ENCODE data around the gene PRICKLE4. TPM values are rescaled to one million over a fixed set of nuclear protein-coding genes. Genes with fewer than 3 reads are reported as not detected.
A peak's percentile ranks its signal among the peaks of the same experiment; 100 is the strongest.

The PRICKLE4 gene
- total and polyA plus RNA-seq, 5 experiments from 2014 or later: not detected

DNA sequence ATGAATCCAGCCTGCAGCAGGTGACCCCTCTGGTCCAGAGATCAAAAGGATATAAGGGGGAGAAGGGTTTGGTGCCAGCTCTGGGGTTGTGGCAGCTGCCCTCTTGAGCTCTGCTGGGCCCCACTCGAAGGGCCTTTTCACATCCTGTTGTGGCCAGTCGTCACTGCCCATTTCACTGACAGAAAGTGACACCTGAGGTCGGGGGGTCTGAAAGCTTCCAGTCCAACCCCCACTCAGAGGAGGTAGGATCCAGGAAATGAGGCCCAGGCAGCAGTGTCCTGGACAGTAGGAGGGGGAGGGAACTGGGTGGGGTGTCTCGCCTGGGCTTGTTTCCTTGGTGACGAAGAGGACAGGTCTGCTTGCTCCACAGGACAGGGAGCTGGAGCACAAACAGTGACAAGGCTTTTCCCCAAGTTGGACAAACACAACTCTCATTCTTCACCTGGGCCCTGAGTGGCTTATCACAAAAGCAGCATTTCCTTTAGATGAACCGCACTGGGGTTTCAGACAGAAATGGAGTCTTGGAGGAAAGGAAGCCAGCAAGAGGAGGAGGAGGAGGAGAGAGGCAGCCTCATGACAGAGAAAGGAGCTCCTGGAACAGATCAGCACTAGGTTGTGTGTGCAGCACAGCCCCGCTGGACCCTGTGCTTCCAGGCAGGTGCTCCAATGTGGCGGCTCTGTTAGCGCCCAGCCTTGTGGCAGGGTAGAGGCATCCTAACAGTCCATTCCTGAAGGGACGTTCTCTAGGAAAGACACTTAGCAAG lies 11.9 kb upstream of the PRICKLE4 start:
- POLR2A ChIA-PET: interaction anchor here (0.6 kb wide), 1 partner anchor 359 kb away, joined by 3 read pairs; no protein-coding TSS in a partner anchor
- no peaks in the 10 kb centered on the region for H3K27me3 Mint-ChIP-seq
- peaks cover 0 to 34% (median 5%) of the 10 kb centered on the region in 3 donors for H3K36me3 Mint-ChIP-seq
- no peaks in the 10 kb centered on the region for H3K9me3 Mint-ChIP-seq
- H3K4me1 Mint-ChIP-seq: peaks cover 2 to 12% (median 3%) of the 10 kb centered on the region in 4 donors
- H3K27ac Mint-ChIP-seq: peak overlapping the region in 5 of 10 donors; percentile 33 to 80 (median 56)
- DNase-seq: no peak
- ATAC-seq: no peak
- H3K4me3 Mint-ChIP-seq: no peak overlapping the region

DNA sequence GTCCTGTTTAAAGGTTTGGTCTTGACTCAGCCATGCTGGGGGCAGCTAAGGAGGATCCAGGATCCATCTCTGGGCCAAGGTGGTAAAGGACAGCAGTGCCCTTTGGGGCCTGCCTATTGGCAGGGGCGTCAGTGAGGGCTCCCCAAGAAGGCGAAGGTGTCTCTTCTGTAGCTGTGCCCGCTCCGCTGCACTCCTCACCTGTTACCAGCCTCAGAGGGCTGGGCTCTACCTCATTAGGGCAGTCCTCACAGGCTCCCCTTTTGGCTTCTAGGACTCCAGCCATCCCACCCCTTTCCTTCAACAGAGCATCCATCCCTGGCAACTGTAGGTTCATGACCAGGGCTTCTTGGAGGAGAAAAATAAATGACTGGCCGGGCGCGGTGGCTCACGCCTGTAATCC lies 11.2 kb upstream of the PRICKLE4 start:
- H3K4me3 Mint-ChIP-seq: no peak overlapping the region
- no peaks in the 10 kb centered on the region for H3K27me3 Mint-ChIP-seq
- H3K4me1 Mint-ChIP-seq: peaks cover 2 to 12% (median 4%) of the 10 kb centered on the region in 4 donors
- no peak for ATAC-seq
- no peaks in the 10 kb centered on the region for H3K9me3 Mint-ChIP-seq
- peaks cover 0 to 39% (median 5%) of the 10 kb centered on the region in 3 donors for H3K36me3 Mint-ChIP-seq
- H3K27ac Mint-ChIP-seq: peak overlapping the region in 1 of 10 donors; percentile 43
- DNase-seq: no peak
- POLR2A ChIA-PET: no interaction called here

DNA sequence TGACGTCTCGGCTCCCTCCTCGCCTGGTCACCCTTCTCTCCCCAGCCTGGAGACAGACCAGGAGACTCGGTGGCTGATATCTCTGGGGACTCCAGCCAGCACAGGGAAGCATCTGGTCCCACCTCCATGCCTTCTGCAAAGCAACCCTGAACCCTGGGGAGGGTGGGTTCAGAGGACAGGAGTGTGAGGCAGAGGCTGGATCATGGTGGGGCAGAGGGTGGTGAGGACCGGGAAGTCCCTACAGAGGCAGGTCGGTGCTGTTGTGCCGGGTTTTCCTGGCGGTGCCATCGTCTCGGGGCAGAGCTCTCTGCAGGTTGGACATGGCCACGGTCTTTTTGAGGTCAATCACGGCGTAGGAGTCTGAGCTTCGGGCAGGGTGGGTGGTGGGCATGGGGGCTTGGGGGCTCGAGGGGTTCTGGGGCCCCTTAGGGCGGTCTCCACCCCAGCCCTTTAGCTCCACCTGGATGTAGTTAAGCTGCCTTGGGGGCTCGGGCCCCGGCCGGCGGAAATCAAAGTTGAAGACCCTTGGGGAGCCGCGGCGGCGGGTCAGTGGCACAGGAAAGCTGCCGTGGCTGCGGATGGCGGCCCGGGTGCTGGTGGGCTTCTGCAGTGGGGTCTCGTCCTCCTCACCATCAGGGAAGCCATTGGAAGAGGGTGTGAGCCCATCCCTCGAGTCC lies 10.1 kb upstream of the PRICKLE4 start:
- Mint-ChIP-seq H3K27me3 (no peaks in the 10 kb centered on the region), H3K9me3 (no peaks in the 10 kb centered on the region), H3K4me3 (no peak overlapping the region), H3K4me1 (peaks cover 2 to 12% (median 4%) of the 10 kb centered on the region in 4 donors), H3K27ac (no peak overlapping the region), H3K36me3 (peaks cover 0 to 50% (median 5%) of the 10 kb centered on the region in 3 donors)
- no peak for DNase-seq
- ATAC-seq: no peak
- POLR2A ChIA-PET: no interaction called here

DNA sequence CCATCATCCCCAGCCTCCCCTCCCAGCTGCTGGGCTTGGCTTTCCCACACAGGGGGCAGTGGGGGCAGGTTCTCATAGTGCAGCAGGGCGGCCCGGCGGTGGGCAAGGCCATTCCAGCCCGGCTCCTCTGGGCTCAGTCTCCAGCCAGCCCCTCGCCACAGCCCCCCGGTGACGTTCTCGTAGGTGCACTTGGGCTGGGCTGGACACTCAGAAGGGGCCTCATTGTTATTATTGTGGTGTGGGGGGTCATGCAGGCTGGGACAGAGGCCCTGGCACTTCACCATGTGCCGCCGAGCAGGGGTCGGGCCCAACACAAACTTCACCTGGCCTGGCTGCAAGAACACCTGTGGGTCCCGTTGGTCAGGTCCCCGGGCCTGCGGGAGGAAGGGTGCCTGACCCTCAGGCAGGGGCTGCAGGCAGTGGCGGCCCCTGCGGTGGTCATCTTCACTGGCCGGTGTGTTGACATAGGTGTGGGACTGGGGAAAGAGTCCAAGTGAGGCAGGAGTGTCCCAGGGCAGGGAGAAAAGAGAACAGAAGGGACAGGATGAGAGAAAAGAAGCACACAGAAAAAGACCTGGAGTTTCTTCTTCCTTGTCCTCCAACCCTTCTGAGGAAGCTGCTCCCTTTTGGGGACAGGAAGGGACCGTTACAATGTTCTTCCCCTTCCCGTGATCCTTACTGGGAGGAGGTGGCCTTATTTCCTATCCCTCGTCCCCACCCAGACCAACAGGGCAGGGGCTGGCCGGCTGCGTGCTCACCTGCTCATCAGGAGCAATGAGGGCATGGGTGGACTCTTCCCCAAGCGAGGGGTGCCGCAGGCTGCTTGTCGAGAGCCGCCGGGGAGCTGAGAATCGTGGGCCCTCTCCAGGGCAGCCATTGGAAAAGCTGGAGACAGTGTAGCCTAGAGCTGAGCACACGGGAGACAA lies 9.3 kb upstream of the PRICKLE4 start:
- no peak overlapping the region for H3K27ac Mint-ChIP-seq

DNA sequence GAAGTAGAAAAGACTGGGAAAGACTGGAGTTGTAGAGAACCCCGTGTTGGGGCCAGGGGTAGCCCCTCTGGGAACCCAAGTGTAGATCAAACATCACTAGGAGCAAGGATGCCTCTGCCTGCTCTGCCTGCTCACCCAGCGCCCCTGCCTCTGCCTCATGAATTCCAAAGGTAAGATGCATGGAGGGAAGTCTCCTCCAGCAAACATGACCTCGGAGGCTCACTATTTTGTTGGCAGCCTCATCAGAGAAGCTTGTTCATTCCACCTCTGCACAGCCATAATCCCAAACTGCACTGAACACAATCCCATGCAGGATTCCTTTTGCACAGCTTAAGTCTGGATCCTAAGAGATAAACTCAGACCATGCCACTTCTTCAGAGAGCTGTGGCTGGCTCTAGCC lies 5.7 kb upstream of the PRICKLE4 start:
- no peak overlapping the region for H3K4me3 Mint-ChIP-seq
- H3K36me3 Mint-ChIP-seq: peaks cover 0 to 63% (median 5%) of the 10 kb centered on the region in 3 donors
- POLR2A ChIA-PET: no interaction called here
- ATAC-seq (no peak), DNase-seq (no peak)
- H3K4me1 Mint-ChIP-seq: peaks cover 6 to 15% (median 11%) of the 10 kb centered on the region in 4 donors
- no peak overlapping the region for H3K27ac Mint-ChIP-seq
- H3K9me3 Mint-ChIP-seq: no peaks in the 10 kb centered on the region
- H3K27me3 Mint-ChIP-seq: peaks cover 0 to under 1% (median 0%) of the 10 kb centered on the region in 5 donors

More for the DNA sequence above, 9.3 kb upstream of the PRICKLE4 start:
- Mint-ChIP-seq H3K4me3 (no peak overlapping the region), H3K4me1 (peaks cover 2 to 12% (median 4%) of the 10 kb centered on the region in 4 donors), H3K36me3 (peaks cover 0 to 51% (median 5%) of the 10 kb centered on the region in 3 donors), H3K9me3 (no peaks in the 10 kb centered on the region), H3K27me3 (no peaks in the 10 kb centered on the region)
- no peak for DNase-seq
- POLR2A ChIA-PET: no interaction called here
- ATAC-seq: no peak

DNA sequence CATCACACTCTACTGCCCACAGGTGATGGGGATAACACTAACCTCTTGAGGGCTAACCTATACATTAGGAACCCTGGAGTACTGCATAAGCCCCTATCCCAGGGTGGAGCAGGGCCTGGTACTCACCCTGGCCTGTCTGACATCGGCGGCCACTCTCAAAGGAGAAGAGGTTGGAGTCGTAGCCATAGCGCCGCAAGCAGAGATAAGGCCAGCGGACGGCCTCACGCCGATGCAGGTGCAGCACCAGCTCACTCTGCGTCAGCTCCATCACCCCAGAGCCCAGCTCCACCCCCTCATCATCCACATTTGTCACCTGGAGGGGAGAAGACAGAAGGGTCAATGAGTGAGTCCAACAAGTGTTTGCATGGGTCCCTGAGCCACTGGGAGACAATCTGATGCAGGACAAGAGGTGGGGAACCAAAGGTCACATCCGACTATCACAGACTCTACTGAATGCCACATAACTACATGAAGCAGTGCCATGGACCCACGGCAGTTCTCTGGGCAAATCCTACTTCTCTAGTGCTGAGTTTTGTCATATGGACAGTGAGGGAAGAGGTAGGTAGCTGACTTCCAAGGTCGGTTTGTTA lies 5.2 kb upstream of the PRICKLE4 start:
- ATAC-seq (no peak), DNase-seq (no peak)
- no peaks in the 10 kb centered on the region for H3K9me3 Mint-ChIP-seq
- no peak overlapping the region for H3K4me3 Mint-ChIP-seq
- POLR2A ChIA-PET: no interaction called here
- H3K27me3 Mint-ChIP-seq: peaks cover 0 to 2% (median 0%) of the 10 kb centered on the region in 5 donors
- H3K36me3 Mint-ChIP-seq: peaks cover 0 to 58% (median 5%) of the 10 kb centered on the region in 3 donors
- H3K27ac Mint-ChIP-seq: no peak overlapping the region
- peaks cover 6 to 18% (median 15%) of the 10 kb centered on the region in 4 donors for H3K4me1 Mint-ChIP-seq

DNA sequence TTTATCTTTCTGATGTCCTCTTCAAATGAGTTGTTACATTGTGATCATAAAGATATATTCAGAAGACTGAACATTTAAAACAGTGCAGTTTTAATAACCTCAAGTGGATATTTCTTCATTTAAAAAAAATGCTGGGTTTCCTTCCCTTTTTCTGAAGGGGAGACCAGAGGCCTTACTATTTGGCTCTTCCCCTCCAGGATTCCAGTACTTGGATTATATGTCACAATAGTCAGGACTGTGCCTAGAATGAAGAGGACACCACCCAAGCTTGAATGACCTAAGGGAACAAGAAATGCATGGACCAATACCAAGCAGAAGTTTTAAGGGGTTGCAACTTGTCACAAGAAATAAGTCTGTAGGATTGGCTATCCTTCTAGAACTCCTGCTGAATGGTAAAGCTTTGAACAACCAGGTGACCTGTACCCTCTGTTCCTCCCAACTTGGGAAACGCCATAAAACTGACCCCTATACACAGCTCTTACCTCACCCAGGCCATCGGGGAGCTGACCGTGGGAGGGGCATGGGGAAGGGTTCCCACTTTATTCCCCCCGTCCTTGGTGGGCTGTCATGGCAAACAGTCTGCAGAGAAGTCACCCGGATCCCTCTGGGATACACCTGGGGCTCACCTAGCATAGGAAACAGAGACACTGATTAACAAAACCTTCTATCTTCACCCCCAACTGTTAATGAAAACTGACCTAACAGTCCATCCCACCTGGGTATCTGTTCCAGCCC lies 2.9 kb upstream of the PRICKLE4 start:
- Mint-ChIP-seq H3K9me3 (no peaks in the 10 kb centered on the region), H3K4me3 (peak overlapping the region in 4 of 10 donors; percentile 27 to 93 (median 76)), H3K4me1 (peaks cover 10 to 25% (median 21%) of the 10 kb centered on the region in 4 donors), H3K27ac (no peak overlapping the region), H3K27me3 (peaks cover 0 to 11% (median 0%) of the 10 kb centered on the region in 5 donors), H3K36me3 (peaks cover 0 to 35% (median under 1%) of the 10 kb centered on the region in 3 donors)
- ATAC-seq (no peak), DNase-seq (no peak)
- POLR2A ChIA-PET: interaction anchor here (1.4 kb wide), 1 partner anchor 9 kb away, joined by 5 read pairs; the partner anchor contains the start of gene TOMM6

DNA sequence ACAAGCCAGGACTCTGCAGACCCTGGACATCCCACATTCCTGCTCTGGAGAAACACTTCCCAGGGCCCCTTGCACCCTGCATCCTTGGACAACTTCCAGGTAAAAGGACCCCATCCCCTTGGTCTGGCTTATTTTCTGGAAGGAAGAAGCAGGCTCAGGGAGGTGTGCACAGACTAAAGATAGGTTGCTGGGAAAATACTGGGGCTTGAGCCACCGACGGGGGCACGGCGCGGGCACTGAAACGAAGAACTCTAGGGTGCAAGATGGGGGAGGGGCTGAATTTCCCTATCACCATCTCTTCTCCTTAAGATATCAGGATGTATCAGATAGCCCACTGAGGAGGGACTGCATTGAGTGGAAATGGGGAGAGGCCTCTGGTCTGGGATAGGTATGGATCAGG lies 1.7 kb upstream of the PRICKLE4 start:
- peak overlapping the region; percentile 80 to 94 (median 90) for H3K4me3 Mint-ChIP-seq
- peaks cover 0 to 11% (median 0%) of the 10 kb centered on the region in 5 donors for H3K27me3 Mint-ChIP-seq
- peaks cover 10 to 25% (median 21%) of the 10 kb centered on the region in 4 donors for H3K4me1 Mint-ChIP-seq
- H3K36me3 Mint-ChIP-seq: peaks cover 0 to 29% (median 0%) of the 10 kb centered on the region in 3 donors
- DNase-seq: no peak
- no peaks in the 10 kb centered on the region for H3K9me3 Mint-ChIP-seq
- ATAC-seq: no peak
- peak overlapping the region in 8 of 10 donors; percentile 44 to 88 (median 82) for H3K27ac Mint-ChIP-seq
- POLR2A ChIA-PET: interaction anchor here (1.4 kb wide), 1 partner anchor 8 kb away, joined by 5 read pairs; the partner anchor contains the start of gene TOMM6

DNA sequence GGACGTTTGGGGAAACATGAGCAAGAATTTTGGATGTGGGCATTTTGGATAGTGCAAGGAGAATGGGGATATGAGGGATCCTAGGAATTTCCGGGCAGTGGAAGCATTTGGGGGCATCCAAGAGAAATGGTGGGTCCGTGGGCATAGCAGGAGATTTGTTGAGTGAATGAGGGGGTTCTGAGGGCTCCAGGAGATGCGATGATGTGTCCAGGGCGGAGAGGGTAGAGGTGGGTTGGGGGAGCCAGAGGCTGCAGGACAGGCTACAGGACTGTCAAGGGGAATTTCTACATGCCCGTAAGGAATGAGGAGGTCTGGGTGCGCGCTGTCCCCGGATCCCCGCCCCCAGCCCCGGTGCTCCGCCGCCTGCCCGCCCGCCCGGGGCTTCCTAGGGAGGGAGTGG lies 1.2 kb upstream of the PRICKLE4 start:
- ATAC-seq (no peak), DNase-seq (no peak)
- H3K27me3 Mint-ChIP-seq: peaks cover 0 to 11% (median 0%) of the 10 kb centered on the region in 5 donors
- peak overlapping the region in 8 of 10 donors; percentile 33 to 88 (median 72) for H3K27ac Mint-ChIP-seq
- H3K36me3 Mint-ChIP-seq: peaks cover 0 to 25% (median 0%) of the 10 kb centered on the region in 3 donors
- H3K9me3 Mint-ChIP-seq: no peaks in the 10 kb centered on the region
- H3K4me3 Mint-ChIP-seq: peak overlapping the region; percentile 80 to 94 (median 90)
- peaks cover 8 to 29% (median 22%) of the 10 kb centered on the region in 4 donors for H3K4me1 Mint-ChIP-seq
- POLR2A ChIA-PET: interaction anchor here (0.7 kb wide), 1 partner anchor 45 kb away, joined by 3 read pairs; no protein-coding TSS in a partner anchor

DNA sequence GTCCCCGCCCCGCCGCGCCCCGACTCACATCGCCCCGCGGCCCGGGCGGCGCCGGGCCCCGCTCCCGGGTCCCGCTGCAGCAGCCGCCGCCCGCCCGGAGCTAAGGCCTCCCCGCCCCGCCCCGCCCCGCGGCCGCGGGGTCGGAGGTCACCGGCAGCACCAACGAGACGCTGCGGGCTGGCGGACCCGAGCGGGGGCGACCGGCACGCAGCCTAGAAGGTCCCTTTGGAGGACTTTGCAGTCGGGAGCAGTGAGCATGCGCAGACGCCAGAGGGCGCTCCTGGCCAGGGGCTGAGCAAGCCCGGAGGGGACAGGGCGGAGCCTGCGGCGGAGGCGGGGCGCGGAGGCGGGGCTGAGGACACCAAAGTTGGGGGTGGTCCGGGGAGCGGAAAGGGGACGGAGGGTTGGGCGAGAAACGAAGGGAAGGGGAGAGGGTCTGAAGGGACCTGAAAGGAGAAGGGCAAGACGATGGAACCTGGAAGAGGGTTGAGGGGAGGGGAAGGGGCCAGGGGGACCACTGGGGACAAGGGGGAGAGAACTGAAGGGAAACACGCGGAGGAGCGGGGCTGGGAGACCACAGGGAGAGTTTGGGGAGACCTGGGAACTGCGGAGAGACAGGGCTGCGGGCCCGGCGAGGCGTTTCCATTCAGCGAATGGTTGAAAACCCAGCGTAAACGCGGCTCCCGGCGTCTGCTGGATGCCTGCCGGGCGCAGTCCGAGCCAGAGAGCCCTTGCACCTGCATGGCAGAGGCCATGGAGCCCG lies 613 bp upstream of the PRICKLE4 start, which contains the start of gene FRS3:
Gene FRS3, minus strand, starts transcription at position 113 of the 763 bp plus-strand sequence. CDS start 2,913 bp downstream, outside the sequence.
- H3K27ac Mint-ChIP-seq: peak within 1 kb of the TSS in 9 of 10 donors; percentile 58 to 88 (median 83)
- ATAC-seq (peak; percentile 94 to 98), DNase-seq (peak; percentile 95 to 100 (median 99))
- H3K27me3 Mint-ChIP-seq: peaks cover 0 to 11% (median 0%) of the 10 kb centered on the region in 5 donors
- peaks cover 0 to 19% (median 0%) of the 10 kb centered on the region in 3 donors for H3K36me3 Mint-ChIP-seq
- H3K9me3 Mint-ChIP-seq: no peaks in the 10 kb centered on the region
- H3K4me1 Mint-ChIP-seq: peaks cover 8 to 32% (median 24%) of the 10 kb centered on the region in 4 donors
- peak within 1 kb of the TSS; percentile 88 to 97 (median 92) for H3K4me3 Mint-ChIP-seq
- POLR2A ChIA-PET: interaction anchor here (0.7 to 1.5 kb wide), 4 partner anchors 10 to 435 kb away, joined by 3 read pairs; no protein-coding TSS in a partner anchor

Measured in naive thymus-derived CD8-positive, alpha-beta T cell (primary cell).